ENCODE data around the gene FTMT. TPM values are rescaled to one million over a fixed set of nuclear protein-coding genes. Genes with fewer than 3 reads are reported as not detected.

Gene FTMT
- total and polyA plus RNA-seq, 4 donors = not detected

- TF ChIP-seq CTCF (IDR thresholded peaks at IDR 0.05; ENCODE audit: control extremely low read depth, extremely low read depth) = no peak
- H3K4me1 ChIP-seq (ENCODE audit: control insufficient read depth in 5 of 5, insufficient read depth in 5 of 5, low read length in 5 of 5) = peaks cover 0 to 2% (median 0%) of the 10 kb centered on the region in 5 donors
- WGBS, 2 donors = 82 to 100% methylated on average over 1 of the region's 1 CpG
- no peak overlapping the region for H3K27ac ChIP-seq (ENCODE audit: low read depth in 1 of 2, low read length in 1 of 2)
- H3K9ac ChIP-seq (ENCODE audit: insufficient read depth in 1 of 2, low read length in 2 of 2) = no peak overlapping the region
- H3K36me3 ChIP-seq (ENCODE audit: control insufficient read depth in 4 of 4, insufficient read depth in 4 of 4, low read length in 4 of 4) = no peaks in the 10 kb centered on the region
- ATAC-seq (ENCODE audit: insufficient read depth, low FRiP score) (no peak), DNase-seq (no peak)
- no peaks in the 10 kb centered on the region for H3K9me3 ChIP-seq (ENCODE audit: control insufficient read depth in 4 of 4, insufficient read depth in 3 of 4, low read length in 3 of 4)
- H3K27me3 ChIP-seq (ENCODE audit: control insufficient read depth in 3 of 3, insufficient read depth in 3 of 3, low read length in 2 of 3) = no peaks in the 10 kb centered on the region
- H3K4me3 ChIP-seq = no peak overlapping the region
Measured at GRCh38 chr5:121873409-121873808, 21.7 kb downstream of the FTMT start.

- DNase-seq (no peak), ATAC-seq (ENCODE audit: insufficient read depth, low FRiP score) (no peak)
- Histone ChIP-seq H3K27me3 (ENCODE audit: control insufficient read depth in 3 of 3, insufficient read depth in 3 of 3, low read length in 2 of 3) (no peaks in the 10 kb centered on the region), H3K4me1 (ENCODE audit: control insufficient read depth in 5 of 5, insufficient read depth in 5 of 5, low read length in 5 of 5) (no peaks in the 10 kb centered on the region), H3K27ac (ENCODE audit: low read depth in 1 of 2, low read length in 1 of 2) (no peak overlapping the region), H3K9ac (ENCODE audit: insufficient read depth in 1 of 2, low read length in 2 of 2) (no peak overlapping the region), H3K36me3 (ENCODE audit: control insufficient read depth in 4 of 4, insufficient read depth in 4 of 4, low read length in 4 of 4) (no peaks in the 10 kb centered on the region), H3K4me3 (no peak overlapping the region), H3K9me3 (ENCODE audit: control insufficient read depth in 4 of 4, insufficient read depth in 3 of 4, low read length in 3 of 4) (peaks cover 0 to 4% (median 0%) of the 10 kb centered on the region in 4 donors)
- no peak for TF ChIP-seq CTCF (IDR thresholded peaks at IDR 0.05; ENCODE audit: control extremely low read depth, extremely low read depth)
- WGBS, 2 donors = 76 to 90% methylated on average over 2 of the region's 2 CpGs
Measured at GRCh38 chr5:121885630-121886029, 33.9 kb downstream of the FTMT start.

- Histone ChIP-seq H3K4me3 (no peak overlapping the region), H3K27ac (ENCODE audit: low read depth in 1 of 2, low read length in 1 of 2) (no peak overlapping the region), H3K27me3 (ENCODE audit: control insufficient read depth in 3 of 3, insufficient read depth in 3 of 3, low read length in 2 of 3) (no peaks in the 10 kb centered on the region), H3K4me1 (ENCODE audit: control insufficient read depth in 5 of 5, insufficient read depth in 5 of 5, low read length in 5 of 5) (no peaks in the 10 kb centered on the region), H3K9ac (ENCODE audit: insufficient read depth in 1 of 2, low read length in 2 of 2) (no peak overlapping the region), H3K36me3 (ENCODE audit: control insufficient read depth in 4 of 4, insufficient read depth in 4 of 4, low read length in 4 of 4) (no peaks in the 10 kb centered on the region), H3K9me3 (ENCODE audit: control insufficient read depth in 4 of 4, insufficient read depth in 3 of 4, low read length in 3 of 4) (peaks cover 0 to 4% (median 0%) of the 10 kb centered on the region in 4 donors)
- no peak for DNase-seq
- no peak for ATAC-seq (ENCODE audit: insufficient read depth, low FRiP score)
- no peak for TF ChIP-seq CTCF (IDR thresholded peaks at IDR 0.05; ENCODE audit: control extremely low read depth, extremely low read depth)
Measured at GRCh38 chr5:121887727-121888126, 36.0 kb downstream of the FTMT start.

- Histone ChIP-seq H3K36me3 (ENCODE audit: control insufficient read depth in 4 of 4, insufficient read depth in 4 of 4, low read length in 4 of 4) (no peaks in the 10 kb centered on the region), H3K4me3 (no peak overlapping the region), H3K9ac (ENCODE audit: insufficient read depth in 1 of 2, low read length in 2 of 2) (no peak overlapping the region), H3K9me3 (ENCODE audit: control insufficient read depth in 4 of 4, insufficient read depth in 3 of 4, low read length in 3 of 4) (peaks cover 0 to 4% (median 0%) of the 10 kb centered on the region in 4 donors), H3K27ac (ENCODE audit: low read depth in 1 of 2, low read length in 1 of 2) (no peak overlapping the region), H3K27me3 (ENCODE audit: control insufficient read depth in 3 of 3, insufficient read depth in 3 of 3, low read length in 2 of 3) (no peaks in the 10 kb centered on the region), H3K4me1 (ENCODE audit: control insufficient read depth in 5 of 5, insufficient read depth in 5 of 5, low read length in 5 of 5) (no peaks in the 10 kb centered on the region)
- DNase-seq (no peak), ATAC-seq (ENCODE audit: insufficient read depth, low FRiP score) (no peak)
- WGBS, 2 donors = 88 to 95% methylated on average over 11 of the region's 11 CpGs
- no peak for TF ChIP-seq CTCF (IDR thresholded peaks at IDR 0.05; ENCODE audit: control extremely low read depth, extremely low read depth)
Measured at GRCh38 chr5:121890297-121890858, 38.7 kb downstream of the FTMT start.

Measured in lung (tissue), 12 donors.